Colon (tissue), 2 donors: ENCODE measurements around the gene RHOA.
"Not testable (repeated sequence)": the region's sequence is repeated elsewhere in the genome, so short reads cannot be mapped to it uniquely, and the experiment has no call there.

Experiments used
- FAIRE-seq: peaks from 2 replicates; lab custom pipeline; 2012; peaks lifted over from hg19 to GRCh38; lab: Jason Lieb, UNC
- donor health status: control.
- donor health status: control.

Gene RHOA

DNA sequence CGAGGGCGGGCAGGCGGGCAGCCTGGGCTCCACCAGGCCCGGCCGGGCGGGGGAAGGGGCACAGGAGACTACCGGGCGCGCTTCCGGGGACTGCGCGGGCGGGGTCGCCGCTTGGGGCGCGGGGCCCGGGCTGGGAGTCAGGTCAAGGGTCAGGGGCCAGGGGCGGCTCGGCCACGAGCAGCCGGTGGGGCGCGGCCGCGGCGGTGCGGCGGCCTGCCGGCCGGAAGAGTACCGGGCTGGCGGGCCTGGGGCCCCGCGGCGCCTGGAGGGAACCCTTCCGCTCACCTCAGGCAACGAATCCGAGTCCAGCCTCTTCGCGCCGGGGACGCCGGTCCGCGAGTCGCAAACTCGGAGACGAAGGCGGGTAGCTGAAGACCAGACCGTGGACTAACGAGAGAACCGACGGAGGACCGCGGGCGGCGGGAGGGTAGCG is 225 bp downstream of the RHOA start:
- no peak for FAIRE-seq

DNA sequence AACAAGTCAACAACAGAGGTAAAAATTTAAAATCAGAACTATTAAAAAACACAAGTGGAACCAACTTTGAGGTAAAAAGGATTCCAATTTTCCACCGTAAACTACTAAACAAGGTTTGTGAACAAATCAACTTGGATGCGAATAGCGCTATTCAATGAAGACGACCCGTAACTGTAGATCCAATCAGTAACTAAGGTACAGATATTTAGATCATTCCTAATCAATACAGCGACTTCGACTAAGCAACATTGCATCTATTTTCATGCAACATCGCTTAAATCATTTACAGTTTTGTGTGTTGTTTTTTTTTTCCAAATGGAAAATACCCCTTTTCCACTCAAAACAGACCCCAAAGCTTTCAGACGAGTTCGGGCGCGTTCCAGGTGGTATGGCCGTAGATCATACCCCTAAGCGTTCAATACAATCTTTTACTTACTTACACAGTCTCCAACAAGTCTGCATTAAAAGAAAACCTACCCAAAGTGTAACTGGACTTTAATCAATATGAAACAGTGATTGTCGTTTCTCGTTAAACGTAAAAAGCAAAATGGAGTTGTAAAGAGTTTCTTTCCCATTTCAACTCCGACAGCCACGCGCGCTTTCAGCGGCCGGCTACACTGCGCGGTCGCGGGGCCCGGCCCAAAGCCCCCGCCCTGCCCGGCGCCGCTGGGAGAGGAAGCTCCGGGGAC is 786 bp downstream of the RHOA start:
- FAIRE-seq: no peak

DNA sequence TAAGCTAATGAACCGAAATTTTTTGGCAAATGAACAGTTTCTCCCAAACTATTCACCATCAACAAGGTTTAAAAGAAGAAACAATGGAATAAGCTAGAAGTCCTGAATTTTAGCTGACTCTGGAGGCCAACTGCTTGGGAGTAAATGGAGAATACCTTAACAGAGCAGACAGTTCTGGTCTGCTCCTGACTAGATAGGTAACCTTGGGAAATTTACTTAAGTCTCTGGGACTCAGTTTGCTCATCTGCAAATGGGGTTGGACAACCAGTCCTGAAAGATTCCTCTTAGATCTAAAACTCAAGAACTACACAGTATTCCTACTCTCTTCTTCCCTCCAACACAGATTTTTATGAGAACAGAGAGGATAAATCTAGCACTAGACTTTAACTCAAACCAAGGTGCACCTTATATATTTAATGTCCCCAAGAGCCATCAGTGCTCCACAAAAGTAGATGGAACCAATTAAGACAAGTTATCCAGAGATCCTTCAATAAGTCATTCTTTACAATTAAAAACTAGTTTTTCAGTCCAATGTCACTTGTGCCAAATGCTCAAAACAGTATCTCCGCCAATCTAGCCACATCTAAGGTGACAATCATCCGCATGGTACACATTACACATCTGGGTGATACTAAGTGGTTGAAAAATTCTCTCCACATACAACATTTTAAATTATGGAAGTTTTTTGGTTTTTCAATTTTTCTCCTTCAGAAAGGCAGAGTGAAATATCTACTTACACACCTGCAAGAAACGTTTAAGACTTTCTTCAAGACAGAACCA is 1.5 kb downstream of the RHOA start:
- no peak for FAIRE-seq

- no peak for FAIRE-seq
Measured at GRCh38 chr3:49406571-49407565, 4.9 kb downstream of the RHOA start.

DNA sequence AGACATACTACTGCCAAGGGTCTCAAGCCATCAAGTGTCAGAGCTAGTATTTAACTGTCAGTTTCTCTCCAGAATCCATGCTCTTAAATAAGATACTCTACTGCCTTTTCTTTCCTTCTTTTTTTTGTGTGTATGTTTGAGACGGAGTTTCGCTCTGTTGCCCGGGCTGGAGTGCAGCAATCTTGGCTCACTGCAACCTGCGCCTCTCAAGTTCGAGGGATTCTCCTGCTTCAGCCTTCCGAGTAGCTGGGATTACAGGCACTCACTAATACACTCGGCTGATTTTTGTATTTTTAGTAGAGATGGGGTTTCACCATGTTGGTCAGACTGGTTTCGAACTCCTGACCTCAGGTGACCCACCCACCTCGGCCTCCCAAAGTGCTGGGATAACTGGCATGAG is 6.2 kb downstream of the RHOA start:
- not testable (repeated sequence) for FAIRE-seq

GRCh38 chr3:49403891-49404290 is 7.9 kb downstream of the RHOA start:
- no peak for FAIRE-seq

DNA sequence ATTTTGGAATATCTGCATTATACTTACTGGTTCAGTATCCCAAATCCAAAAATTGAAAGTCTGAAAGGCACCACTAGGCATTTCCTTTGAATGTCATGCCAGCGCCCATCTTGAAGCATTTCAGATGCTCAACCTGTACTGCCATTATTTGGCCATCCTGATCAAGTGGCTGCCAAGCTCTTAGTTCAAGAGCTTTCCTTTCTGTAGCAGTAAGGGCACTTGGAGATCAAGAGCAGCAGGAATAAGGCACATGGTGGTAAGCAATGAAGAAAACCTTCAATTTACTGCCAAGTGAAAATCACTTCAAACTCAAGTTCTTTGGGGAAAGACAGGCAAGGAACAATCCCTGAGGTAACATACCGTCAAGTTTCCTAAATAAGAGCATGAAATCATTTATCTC is 10.0 kb downstream of the RHOA start:
- no peak for FAIRE-seq

- no peak for FAIRE-seq
Measured at GRCh38 chr3:49399461-49399860, 12.3 kb downstream of the RHOA start.

GRCh38 chr3:49397470-49397869 is 14.3 kb downstream of the RHOA start:
- no peak for FAIRE-seq

DNA sequence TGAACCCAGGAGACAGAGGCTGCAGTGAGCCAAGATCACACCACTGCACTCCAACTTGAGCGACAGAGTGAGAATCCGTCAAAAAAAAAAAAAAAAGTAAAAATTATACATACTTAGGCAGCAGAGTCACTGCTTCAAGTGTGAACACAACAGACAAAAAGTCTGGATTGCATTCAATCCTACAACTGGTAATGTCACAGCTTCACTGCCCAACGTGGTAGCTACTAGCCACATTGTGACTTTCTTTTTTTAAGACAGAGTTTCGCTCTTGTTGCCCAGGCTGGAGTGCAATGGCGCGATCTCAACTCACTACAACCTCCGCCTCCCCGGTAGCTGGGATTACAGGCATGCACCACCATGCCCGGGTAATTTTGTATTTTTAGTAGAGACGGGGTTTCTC is 20.5 kb downstream of the RHOA start:
- FAIRE-seq: not testable (repeated sequence)

GRCh38 chr3:49389297-49389696 is 22.5 kb downstream of the RHOA start:
- FAIRE-seq: no peak

- FAIRE-seq: no peak
Measured at GRCh38 chr3:49388289-49388820, 23.4 kb downstream of the RHOA start.

DNA sequence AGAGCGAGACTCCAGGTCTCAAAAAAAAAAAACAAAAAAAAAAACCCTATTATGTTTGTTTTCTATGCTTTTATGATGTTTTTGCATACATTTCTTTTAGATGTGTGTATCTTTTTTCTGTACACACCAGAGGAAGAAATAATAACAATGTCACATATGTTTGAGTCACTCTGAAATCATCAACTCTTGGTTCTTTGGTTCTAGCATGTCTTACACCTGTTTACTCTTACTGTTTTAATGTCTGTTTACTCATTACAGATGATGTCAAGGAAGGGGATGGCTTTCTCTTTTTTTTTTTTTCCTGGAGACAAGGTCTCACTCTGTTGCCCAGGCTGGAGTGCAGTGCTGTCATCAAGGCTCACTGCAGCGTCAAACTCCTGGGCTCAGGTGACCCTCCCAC is 24.1 kb downstream of the RHOA start:
- no peak for FAIRE-seq

DNA sequence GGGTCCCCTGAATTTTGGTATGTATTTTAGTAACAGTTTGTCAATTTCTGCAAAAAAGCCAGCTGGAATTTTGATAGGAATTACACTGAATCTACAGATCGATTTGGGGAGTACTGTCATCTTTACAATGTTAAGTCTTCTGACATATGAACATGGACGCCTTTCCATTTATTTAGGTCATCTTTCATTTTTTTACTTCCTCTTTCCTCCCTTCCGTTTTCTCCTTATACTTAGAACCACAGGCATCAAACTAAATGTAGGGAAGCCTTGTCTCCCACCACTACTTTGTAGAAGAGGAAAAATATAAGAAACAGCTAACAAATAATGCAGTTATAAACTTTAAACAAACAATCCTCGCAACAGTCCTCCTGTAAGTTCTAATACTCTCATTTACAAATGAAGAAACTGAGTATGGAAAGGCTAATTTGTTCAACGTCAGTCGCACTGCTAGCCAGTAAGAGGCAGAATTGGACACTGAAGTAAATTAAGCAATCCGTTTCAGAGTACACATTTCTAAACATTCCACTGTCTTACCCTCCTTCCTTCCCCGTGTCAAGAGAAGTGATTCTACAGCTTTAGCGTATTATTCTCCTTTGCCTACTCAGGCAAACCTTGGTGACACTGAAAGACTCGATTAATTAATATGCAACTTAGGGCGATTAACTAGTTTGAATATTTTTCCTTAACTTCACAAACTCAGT is 25.6 kb downstream of the RHOA start:
- no peak for FAIRE-seq

- no peak for FAIRE-seq
Measured at GRCh38 chr3:49385617-49386016, 26.2 kb downstream of the RHOA start.

DNA sequence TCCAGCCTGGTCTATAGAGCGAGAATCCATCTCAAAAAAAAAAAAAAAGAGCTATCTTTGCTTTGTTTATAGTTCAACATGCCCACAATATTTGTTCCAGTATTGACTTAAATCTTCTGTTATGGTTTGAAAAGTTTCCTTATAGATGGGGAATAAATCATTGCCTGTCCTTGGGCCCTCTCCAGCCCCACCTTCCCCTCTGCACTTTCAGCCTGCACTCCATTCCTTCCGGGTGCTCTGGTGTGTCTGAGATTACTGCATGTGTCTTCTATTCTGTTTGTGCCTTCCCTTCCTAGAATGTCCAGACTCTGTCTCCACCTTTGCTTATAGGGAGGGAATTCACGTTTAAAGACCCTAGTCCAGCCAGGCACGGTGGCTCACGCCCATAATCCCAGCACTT is 28.4 kb downstream of the RHOA start:
- no peak for FAIRE-seq

GRCh38 chr3:49378249-49378895 is 33.4 kb downstream of the RHOA start:
- FAIRE-seq: no peak

- FAIRE-seq: no peak
Measured at GRCh38 chr3:49377483-49377882, 34.3 kb downstream of the RHOA start.

GRCh38 chr3:49371946-49372345 is 39.8 kb downstream of the RHOA start:
- no peak for FAIRE-seq

- FAIRE-seq: no peak
Measured at GRCh38 chr3:49370585-49371290, 41.0 kb downstream of the RHOA start.
